C4-2B (cell line): Measurements from ENCODE around the gene SCTR.

Source experiments
- H3K27ac ChIP-seq: fragments of 450-650 bp; 2 replicates; pipeline ENCODE4 v1.5.1; 2017
- ZFX ChIP-seq: fragments of 450-650 bp; IDR thresholded peaks from 2 replicates; pipeline ENCODE4 v1.6.1; 2017
- TF ChIP-seq, protein P1 (sequence below): fragments of 450-650 bp; conservative IDR thresholded peaks from 2 replicates; pipeline ENCODE4 v1.5.1; 2017; ENCODE audit warnings: mild to moderate bottlenecking

The SCTR gene

DNA sequence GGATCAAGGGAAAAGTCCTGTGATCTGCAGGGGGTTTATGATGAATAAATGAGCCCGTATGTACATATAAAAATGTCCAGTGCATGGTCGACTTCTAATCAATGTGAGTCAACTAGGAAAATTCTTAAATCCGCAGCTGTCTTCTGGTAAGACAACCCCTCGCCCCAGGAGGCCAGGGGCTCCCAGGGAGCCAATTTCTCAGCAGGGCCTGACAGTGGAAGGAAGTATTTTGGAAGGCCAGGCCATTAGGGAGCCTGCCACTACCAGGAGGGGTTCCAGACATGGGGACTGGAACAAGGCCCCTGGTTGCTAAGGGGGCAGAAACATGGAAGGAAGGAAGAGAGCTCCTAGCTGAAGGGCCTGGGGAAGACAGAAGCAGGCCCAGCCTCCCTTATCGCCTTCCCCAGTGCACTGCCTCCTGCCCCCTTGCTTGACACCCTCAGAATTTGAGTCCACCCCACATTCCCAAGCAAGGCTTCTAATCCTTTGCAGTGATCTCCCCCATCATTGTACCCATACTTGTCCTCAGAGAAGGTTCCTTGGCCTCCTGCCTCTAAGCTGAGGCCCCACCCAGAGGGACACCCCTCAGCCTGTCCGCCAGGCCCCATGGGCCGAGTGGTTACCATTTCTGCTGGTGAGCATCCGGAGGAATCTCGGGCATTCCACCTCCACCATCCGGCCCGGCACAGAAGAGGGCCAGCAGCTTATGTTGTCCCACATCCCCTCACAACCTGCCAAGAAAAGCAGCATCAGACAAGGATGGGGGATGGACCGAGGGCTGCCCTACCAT, 45.9 kb downstream of the SCTR start:
- TF ChIP-seq, protein P1, sequence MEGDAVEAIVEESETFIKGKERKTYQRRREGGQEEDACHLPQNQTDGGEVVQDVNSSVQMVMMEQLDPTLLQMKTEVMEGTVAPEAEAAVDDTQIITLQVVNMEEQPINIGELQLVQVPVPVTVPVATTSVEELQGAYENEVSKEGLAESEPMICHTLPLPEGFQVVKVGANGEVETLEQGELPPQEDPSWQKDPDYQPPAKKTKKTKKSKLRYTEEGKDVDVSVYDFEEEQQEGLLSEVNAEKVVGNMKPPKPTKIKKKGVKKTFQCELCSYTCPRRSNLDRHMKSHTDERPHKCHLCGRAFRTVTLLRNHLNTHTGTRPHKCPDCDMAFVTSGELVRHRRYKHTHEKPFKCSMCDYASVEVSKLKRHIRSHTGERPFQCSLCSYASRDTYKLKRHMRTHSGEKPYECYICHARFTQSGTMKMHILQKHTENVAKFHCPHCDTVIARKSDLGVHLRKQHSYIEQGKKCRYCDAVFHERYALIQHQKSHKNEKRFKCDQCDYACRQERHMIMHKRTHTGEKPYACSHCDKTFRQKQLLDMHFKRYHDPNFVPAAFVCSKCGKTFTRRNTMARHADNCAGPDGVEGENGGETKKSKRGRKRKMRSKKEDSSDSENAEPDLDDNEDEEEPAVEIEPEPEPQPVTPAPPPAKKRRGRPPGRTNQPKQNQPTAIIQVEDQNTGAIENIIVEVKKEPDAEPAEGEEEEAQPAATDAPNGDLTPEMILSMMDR: no peak
- no peak for TF ChIP-seq ZFX
- no peak overlapping the region for H3K27ac ChIP-seq

DNA sequence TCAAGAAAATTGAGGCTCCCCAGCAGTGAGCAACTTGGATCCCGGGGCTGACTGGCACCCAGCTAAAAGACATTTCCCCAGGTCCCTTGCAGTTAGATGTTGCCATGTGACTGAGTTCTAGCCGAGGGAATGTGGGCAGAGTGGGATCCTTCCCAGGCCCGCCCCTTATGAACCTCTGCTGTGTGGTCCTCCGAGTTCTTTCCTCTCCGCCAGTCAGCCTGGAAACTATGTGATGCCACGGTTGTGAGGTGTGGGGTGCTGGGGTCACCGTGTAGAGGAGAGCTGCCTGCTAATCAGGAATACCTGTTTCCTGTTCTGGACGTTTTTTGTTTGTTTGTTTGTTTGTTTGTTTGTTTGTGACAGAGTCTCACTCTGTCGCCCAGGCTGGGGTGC, 47.2 kb downstream of the SCTR start:
- no peak overlapping the region for H3K27ac ChIP-seq
- TF ChIP-seq ZFX: no peak
- TF ChIP-seq, protein P1: no peak

DNA sequence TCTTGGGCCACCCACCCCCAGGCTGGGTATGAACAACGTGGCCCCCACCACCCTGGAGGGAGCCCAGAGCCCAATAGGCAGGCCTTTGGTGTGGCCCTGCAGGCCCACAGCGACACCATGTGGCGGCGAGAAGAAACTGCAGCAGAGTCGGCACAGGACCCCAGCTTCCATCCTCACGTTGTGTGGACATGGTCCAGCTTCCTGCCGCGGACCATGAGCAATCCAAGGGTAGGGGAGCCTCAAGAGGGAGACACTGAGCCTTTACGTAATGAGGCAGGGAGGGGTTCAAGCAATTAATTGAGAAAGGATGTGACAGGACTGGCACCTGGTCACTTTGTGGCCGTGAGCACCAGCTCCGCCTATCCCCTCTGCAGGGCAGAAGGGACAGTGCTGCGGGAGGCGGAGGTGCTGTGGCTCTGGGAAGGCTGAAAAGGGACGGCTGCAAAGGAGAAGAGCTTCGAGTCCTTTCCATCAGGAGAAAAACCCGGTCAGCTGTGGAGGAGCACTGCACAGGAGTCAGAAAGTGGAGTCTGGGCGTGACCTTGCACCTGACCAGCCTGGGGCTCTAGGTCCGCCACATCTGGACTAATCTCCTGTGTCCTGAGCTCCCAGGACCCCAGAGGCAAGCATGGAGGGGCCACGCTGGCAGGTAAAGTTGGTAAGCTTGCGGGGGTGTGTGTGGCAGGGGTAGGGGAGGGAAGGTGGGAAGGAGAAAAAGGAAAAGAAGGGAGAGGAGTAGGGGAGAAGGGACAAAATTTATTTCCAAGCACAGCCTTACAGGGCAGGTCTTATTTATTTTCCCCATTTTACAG, 47.8 kb downstream of the SCTR start:
- TF ChIP-seq ZFX: no peak
- TF ChIP-seq, protein P1: peak; percentile 96
- H3K27ac ChIP-seq: no peak overlapping the region

DNA sequence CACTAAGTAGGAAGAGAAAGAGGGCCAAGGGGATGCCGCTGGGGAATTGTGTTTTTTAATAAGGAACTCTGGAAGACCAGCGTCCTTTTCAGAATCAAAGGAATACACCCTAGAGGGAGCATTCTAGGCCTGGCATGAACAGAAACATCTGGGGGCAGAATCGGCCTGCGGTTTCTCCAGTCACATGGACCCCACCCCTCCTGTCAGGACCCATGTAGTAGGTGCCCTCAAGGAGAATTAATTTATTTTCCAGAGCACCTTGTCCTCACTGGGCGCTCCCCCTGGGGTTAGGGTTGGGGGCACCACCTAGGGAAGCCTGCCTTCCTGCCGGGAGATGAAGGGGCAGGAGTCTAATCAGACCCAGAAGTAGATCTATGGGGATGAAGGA, 48.4 kb downstream of the SCTR start:
- no peak for TF ChIP-seq ZFX
- TF ChIP-seq, protein P1: no peak
- H3K27ac ChIP-seq: no peak overlapping the region

DNA sequence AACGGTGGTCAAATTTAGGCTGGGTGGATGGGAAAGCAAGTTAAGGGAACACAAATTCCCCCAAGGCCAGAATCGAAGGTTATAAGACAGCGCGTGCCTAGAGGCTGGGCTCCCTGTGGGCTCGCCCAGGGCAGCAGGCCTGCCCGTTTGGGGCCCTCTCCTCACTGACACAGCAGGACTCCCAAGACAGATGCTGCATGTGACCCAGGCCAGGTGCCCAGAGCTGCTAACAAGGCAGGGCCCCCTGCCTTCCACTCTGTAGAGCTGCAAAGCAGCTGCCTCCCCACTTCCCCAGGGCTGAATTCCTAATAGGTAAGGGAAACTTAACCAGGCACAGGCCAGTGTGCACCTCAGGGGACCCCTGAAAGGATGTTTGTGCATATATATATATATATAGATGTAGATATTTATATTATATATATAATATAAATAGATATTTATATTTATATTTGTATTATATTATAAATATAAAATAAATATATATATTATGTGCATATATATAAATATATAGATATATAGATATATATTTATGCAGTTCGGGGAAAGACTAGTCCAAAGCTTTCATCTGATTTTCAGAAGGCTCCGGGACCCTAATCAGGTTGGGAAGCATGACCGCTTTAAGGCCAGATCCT, 48.9 kb downstream of the SCTR start:
- no peak overlapping the region for H3K27ac ChIP-seq
- TF ChIP-seq, protein P1: no peak
- TF ChIP-seq ZFX: no peak

DNA sequence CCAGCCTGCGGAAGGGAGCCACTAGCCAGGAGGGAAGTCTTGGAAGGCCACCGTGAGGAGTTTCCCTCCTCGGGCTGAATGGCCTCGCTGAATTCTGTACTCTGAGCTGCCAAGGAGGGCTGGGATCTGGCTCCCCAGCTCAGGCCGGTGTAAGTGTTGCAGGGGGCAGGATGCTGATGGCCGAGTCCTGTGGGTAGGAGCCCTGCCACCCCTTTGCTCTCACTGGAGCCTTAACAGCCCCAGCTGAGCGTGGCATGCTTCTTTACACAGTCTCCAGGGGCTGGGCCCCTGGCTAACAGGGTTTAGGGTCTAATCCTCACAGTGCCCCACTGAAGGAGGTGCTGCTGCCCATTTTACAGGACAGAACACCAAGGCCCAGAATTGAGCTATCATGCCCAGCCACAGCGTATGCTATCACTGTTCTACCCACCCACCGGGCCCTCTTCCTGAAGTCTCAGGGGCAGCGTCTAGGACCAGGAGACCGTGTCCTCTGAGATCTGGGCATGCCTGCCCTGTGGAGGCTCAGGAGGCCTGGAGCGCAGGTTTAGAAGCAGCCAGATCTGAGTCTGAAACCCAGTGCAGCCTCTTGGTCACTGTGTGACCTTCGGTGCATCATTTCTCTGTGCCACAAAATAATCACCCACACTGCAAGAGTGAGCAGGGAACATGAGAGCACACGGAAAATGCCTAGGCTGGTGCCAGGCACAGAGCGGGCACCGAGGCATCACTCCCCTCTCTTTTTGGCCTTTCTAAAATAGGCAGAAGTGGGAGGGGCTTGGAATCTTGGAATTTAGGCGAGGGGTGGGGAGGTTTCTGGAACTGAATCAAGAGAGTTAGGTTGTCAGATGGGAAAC, 49.7 kb downstream of the SCTR start:
- H3K27ac ChIP-seq: no peak overlapping the region
- TF ChIP-seq, protein P1: no peak
- no peak for TF ChIP-seq ZFX
